Esophagus muscularis mucosa (tissue), 3 donors: ENCODE measurements around the gene DOCK10.

Source experiments
- CTCF ChIP-seq, 3 experiments: fragments of 200-600 bp in 2 of 3; fragments of 450-650 bp in 1 of 3; sonication (generic) in 2 of 3; IDR thresholded peaks; one replicate each; pipeline ENCODE4 v1.5.1; 2017 to 2019; ENCODE audit warnings: antibody characterized with exemption in 3 of 3, mild to moderate bottlenecking in 2 of 3, moderate library complexity in 1 of 3
- POLR2A ChIP-seq: fragments of 450-650 bp; IDR thresholded peaks from one replicate; pipeline ENCODE4 v1.6.1; 2017; ENCODE audit warnings: antibody characterized with exemption, moderate library complexity, mild to moderate bottlenecking, low read depth
- POLR2AphosphoS5 ChIP-seq, 2 donors: sonication (generic); formaldehyde crosslinking; IDR thresholded peaks; one replicate each; pipeline ENCODE4 v1.6.1; 2017; ENCODE audit warnings: antibody characterized with exemption in 2 of 2

- no peak for TF ChIP-seq CTCF (IDR thresholded peaks at IDR 0.05)
- no peak for TF ChIP-seq POLR2AphosphoS5 (IDR thresholded peaks at IDR 0.05)
- no peak for TF ChIP-seq POLR2A
Observed at GRCh38 chr2:225038231-225038523, 4.1 kb downstream of the DOCK10 start.
